ENCODE results near the gene C1QTNF3.

- no peak for TF ChIP-seq CTCF (conservative IDR thresholded peaks at IDR 0.05 in 1 of 2, IDR thresholded peaks at IDR 0.05 in 1 of 2; ENCODE audit: extremely low read depth in 1 of 2, insufficient read depth in 1 of 2, low read depth in 1 of 2, low read length in 2 of 2)
- TF ChIP-seq EZH2 (IDR thresholded peaks at IDR 0.05; ENCODE audit: borderline replicate concordance, low read length): no peak
Measured at GRCh38 chr5:34009610-34010009, 33.4 kb downstream of the C1QTNF3 start.
